Measurements from ENCODE around the gene MBNL2.

GRCh38 chr13:97276862-97277269 lies 54.7 kb downstream of the MBNL2 start:
- TF ChIP-seq, protein P1, sequence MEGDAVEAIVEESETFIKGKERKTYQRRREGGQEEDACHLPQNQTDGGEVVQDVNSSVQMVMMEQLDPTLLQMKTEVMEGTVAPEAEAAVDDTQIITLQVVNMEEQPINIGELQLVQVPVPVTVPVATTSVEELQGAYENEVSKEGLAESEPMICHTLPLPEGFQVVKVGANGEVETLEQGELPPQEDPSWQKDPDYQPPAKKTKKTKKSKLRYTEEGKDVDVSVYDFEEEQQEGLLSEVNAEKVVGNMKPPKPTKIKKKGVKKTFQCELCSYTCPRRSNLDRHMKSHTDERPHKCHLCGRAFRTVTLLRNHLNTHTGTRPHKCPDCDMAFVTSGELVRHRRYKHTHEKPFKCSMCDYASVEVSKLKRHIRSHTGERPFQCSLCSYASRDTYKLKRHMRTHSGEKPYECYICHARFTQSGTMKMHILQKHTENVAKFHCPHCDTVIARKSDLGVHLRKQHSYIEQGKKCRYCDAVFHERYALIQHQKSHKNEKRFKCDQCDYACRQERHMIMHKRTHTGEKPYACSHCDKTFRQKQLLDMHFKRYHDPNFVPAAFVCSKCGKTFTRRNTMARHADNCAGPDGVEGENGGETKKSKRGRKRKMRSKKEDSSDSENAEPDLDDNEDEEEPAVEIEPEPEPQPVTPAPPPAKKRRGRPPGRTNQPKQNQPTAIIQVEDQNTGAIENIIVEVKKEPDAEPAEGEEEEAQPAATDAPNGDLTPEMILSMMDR (IDR thresholded peaks at IDR 0.05): no peak
- no peak for TF ChIP-seq POLR2A (IDR thresholded peaks at IDR 0.05; ENCODE audit: low read depth)
- TF ChIP-seq EP300 (IDR thresholded peaks at IDR 0.05): no peak
- TF ChIP-seq POLR2AphosphoS5 (IDR thresholded peaks at IDR 0.05): no peak
